Uterus (tissue), 4 donors: ENCODE data around the gene TINAG. TPM values are rescaled to one million over a fixed set of nuclear protein-coding genes. Genes with fewer than 3 reads are reported as not detected.

Source experiments
- DNase-seq, 2 donors: peaks; one replicate each; pipeline ENCODE4 v3.0.0-alpha.2; 2019 to 2020
- H3K27ac ChIP-seq, 2 donors: fragments of 200-600 bp; sonication (generic); 1 replicate in 1 of 2; 2 replicates in 1 of 2; pipeline ENCODE4 v1.5.1; 2016 to 2018
- H3K27me3 ChIP-seq, 2 donors: fragments of 200-600 bp; sonication (generic); one replicate each; pipeline ENCODE4 v1.5.1; 2018 to 2019; ENCODE audit warnings: control low read depth in 1 of 2
- H3K36me3 ChIP-seq, 2 donors: fragments of 200-600 bp; sonication (generic); one replicate each; pipeline ENCODE4 v1.5.1; 2019; ENCODE audit warnings: control low read depth in 1 of 2
- H3K4me1 ChIP-seq, 2 donors: fragments of 200-600 bp; sonication (generic); one replicate each; pipeline ENCODE4 v1.5.1; 2018 to 2019; ENCODE audit warnings: control low read depth in 1 of 2
- H3K4me3 ChIP-seq, 2 donors: fragments of 200-600 bp; sonication (generic); 1 replicate in 1 of 2; 2 replicates in 1 of 2; pipeline ENCODE4 v1.5.1; 2018 to 2019; ENCODE audit warnings: mild to moderate bottlenecking in 1 of 2
- H3K9me3 ChIP-seq, 2 donors: fragments of 200-600 bp; sonication (generic); one replicate each; pipeline ENCODE4 v1.5.1; 2019; ENCODE audit warnings: control low read depth in 1 of 2
- CTCF ChIP-seq, 4 experiments: fragments of 200-600 bp in 2 of 4; fragments of 450-650 bp in 2 of 4; sonication (generic) in 2 of 4; IDR thresholded peaks; one replicate each; pipeline ENCODE4 v1.5.1; 2016 to 2019; ENCODE audit warnings: antibody characterized with exemption in 4 of 4, mild to moderate bottlenecking in 2 of 4, moderate library complexity in 1 of 4
- POLR2A ChIP-seq, 2 donors: fragments of 450-650 bp; IDR thresholded peaks; one replicate each; pipeline ENCODE4 v1.6.1; 2016; ENCODE audit warnings: antibody characterized with exemption in 2 of 2, mild to moderate bottlenecking in 1 of 2, moderate library complexity in 1 of 2
- intact Hi-C: fragments of 100-400 bp; cut with DNase I; formaldehyde crosslinking; loops from one replicate; pipeline ENCODE4 v1.15.1; 2023; ENCODE audit warnings: low total_unique reads
- total RNA-seq, 4 donors: library from RNA; depleted of rRNA in 3 of 4; stranded (reverse); fragments of >200 nt in 3 of 4; gene quantifications; one replicate each; pipeline versions ENCODE4 v1.1.0 to v1.2.4, GENCODE V29; 2014 to 2023
- donor health status: DM: yes; HTN: yes; CAD: no.

The TINAG gene
- total RNA-seq, 4 donors from 2014 or later = not detected

- H3K4me1 ChIP-seq = no peaks in the 10 kb centered on the region
- TF ChIP-seq POLR2A (IDR thresholded peaks at IDR 0.05) = no peak
- no peak for TF ChIP-seq CTCF (IDR thresholded peaks at IDR 0.05)
- no peak for DNase-seq
- no peaks in the 10 kb centered on the region for H3K9me3 ChIP-seq
- H3K36me3 ChIP-seq = no peaks in the 10 kb centered on the region
- H3K27ac ChIP-seq = no peak overlapping the region
- H3K27me3 ChIP-seq = no peaks in the 10 kb centered on the region
- H3K4me3 ChIP-seq = no peak overlapping the region
- intact Hi-C loops = no loop called here
Observed at GRCh38 chr6:54266400-54266923, 41.8 kb upstream of the TINAG start.

DNA sequence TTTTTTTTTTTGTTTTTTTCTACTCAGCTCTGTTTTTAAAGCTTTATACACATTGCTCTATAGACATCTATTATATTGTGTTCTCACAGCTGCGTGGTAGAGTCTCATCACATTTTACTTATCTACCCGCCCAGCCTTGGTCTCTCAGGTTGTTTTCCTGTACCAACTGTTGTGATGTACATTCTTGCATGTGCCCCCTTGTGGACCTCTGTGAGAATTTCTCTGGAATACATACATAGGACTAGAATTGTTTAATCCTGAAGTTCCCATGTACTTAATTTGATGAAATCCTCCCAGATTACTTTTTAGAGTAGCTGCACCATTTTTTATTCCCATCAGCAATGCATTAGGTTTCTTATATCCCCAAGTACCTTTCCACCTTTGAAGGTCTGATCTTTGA, 40.4 kb upstream of the TINAG start:
- no peaks in the 10 kb centered on the region for H3K9me3 ChIP-seq
- intact Hi-C loops = no loop called here
- H3K36me3 ChIP-seq = no peaks in the 10 kb centered on the region
- no peaks in the 10 kb centered on the region for H3K27me3 ChIP-seq
- H3K4me1 ChIP-seq = no peaks in the 10 kb centered on the region
- no peak for DNase-seq
- peak in 1 of 4 experiments; percentile 18 for TF ChIP-seq CTCF (IDR thresholded peaks at IDR 0.05)
- TF ChIP-seq POLR2A (IDR thresholded peaks at IDR 0.05) = no peak
- H3K27ac ChIP-seq = no peak overlapping the region
- H3K4me3 ChIP-seq = no peak overlapping the region

DNA sequence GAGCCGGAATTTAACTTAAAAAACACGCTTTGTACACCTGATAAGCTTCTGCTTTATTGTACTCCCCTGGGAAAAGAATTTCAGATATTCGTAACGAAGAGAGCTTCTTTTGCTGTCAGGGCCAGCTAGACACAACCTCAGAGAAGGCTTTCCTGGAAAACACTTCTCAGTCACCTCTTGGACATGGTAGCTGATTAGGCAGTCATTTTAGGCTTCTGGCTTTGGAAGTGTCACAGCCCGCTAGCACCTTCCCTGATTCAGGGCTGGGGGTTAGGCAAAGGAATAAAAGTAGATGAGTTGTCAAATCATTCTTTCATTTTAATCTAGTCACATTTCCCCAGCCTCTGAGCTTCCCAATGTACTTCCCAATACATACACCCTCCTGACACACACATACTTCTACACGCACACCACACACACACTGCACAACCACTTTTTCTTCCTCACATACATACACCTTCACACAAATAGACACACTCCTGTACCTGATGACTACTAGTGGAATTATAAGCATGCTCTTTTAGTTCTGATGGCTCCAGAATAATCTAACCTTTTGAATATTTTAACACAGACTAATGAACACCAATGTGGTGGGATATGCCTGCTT, 34.9 kb upstream of the TINAG start:
- H3K9me3 ChIP-seq = no peaks in the 10 kb centered on the region
- intact Hi-C loops = no loop called here

GRCh38 chr6:54274383-54274782, 33.9 kb upstream of the TINAG start:
- no peaks in the 10 kb centered on the region for H3K27me3 ChIP-seq
- no peaks in the 10 kb centered on the region for H3K9me3 ChIP-seq
- no peak overlapping the region for H3K4me3 ChIP-seq
- no peak for TF ChIP-seq CTCF (IDR thresholded peaks at IDR 0.05)
- TF ChIP-seq POLR2A (IDR thresholded peaks at IDR 0.05) = no peak
- DNase-seq = no peak
- intact Hi-C loops = no loop called here
- no peaks in the 10 kb centered on the region for H3K4me1 ChIP-seq
- H3K36me3 ChIP-seq = no peaks in the 10 kb centered on the region
- H3K27ac ChIP-seq = no peak overlapping the region

More for the DNA sequence above, 34.9 kb upstream of the TINAG start:
- no peak for TF ChIP-seq CTCF (IDR thresholded peaks at IDR 0.05)
- TF ChIP-seq POLR2A (IDR thresholded peaks at IDR 0.05) = no peak
- Histone ChIP-seq H3K4me1 (no peaks in the 10 kb centered on the region), H3K36me3 (no peaks in the 10 kb centered on the region), H3K4me3 (no peak overlapping the region), H3K27ac (no peak overlapping the region), H3K27me3 (no peaks in the 10 kb centered on the region)
- DNase-seq = no peak

DNA sequence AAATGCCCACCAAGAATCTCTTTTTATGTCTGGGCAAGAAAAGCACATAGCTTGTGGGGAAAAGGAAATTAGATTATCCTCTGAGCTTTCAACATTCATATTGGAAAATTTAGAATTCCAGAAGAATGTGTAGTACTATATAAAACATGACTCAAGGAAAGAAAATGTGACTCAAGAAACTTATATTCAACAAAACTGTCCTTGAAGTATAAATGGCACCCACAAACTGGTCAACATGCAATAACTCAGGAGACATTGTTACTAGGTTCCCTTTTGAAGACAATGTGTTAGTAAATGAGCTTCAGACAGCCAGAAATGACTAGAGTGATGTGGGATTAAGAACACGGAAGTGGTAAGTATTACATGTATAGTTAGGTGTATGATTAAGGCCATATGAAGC, 26.1 kb upstream of the TINAG start:
- Histone ChIP-seq H3K27me3 (no peaks in the 10 kb centered on the region), H3K9me3 (no peaks in the 10 kb centered on the region), H3K4me3 (no peak overlapping the region), H3K27ac (no peak overlapping the region), H3K4me1 (no peaks in the 10 kb centered on the region), H3K36me3 (no peaks in the 10 kb centered on the region)
- intact Hi-C loops = no loop called here
- no peak for TF ChIP-seq POLR2A (IDR thresholded peaks at IDR 0.05)
- no peak for DNase-seq
